Measurements from ENCODE around the gene PSEN1.

DNA sequence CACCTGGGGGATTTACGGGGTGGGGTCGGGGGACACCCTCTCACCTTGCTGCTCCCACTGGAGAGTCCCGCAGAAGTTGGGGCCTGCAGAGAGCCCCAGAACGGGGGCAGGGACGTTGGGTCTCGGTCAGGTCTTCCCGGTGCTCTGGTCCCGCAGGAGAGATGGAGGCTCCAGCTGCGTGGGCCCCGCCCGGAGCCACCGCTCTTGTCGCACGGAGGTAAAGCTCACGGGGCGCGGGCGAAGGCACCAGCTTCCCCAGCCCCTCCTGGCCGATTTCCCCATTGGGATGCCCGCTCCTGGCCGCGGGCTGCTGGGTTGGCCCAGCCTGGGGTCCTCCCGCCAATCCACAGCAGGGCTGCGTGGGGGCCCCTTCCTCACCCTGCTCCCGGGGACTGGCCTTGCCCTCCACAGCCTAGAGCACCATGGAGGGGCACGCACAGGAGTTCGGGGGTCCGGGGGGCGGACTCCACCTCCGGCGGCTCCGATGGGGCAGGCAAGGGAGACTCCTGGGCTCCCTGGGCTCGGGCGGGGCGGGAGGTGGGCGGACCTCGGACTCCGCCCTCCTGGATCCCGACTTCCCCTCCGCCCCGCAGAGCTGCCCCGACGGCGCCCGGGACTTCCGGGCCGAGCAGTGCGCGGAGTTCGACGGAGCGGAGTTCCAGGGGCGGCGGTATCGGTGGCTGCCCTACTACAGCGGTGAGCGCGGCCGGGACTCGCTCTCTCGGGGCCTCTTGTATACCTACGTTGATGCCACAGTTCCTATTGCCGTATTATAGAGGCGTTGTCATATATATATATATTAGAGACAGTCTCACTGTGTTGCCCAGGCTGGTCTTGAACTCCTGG is 109.4 kb downstream of the PSEN1 start:
- TF ChIP-seq, protein P1, sequence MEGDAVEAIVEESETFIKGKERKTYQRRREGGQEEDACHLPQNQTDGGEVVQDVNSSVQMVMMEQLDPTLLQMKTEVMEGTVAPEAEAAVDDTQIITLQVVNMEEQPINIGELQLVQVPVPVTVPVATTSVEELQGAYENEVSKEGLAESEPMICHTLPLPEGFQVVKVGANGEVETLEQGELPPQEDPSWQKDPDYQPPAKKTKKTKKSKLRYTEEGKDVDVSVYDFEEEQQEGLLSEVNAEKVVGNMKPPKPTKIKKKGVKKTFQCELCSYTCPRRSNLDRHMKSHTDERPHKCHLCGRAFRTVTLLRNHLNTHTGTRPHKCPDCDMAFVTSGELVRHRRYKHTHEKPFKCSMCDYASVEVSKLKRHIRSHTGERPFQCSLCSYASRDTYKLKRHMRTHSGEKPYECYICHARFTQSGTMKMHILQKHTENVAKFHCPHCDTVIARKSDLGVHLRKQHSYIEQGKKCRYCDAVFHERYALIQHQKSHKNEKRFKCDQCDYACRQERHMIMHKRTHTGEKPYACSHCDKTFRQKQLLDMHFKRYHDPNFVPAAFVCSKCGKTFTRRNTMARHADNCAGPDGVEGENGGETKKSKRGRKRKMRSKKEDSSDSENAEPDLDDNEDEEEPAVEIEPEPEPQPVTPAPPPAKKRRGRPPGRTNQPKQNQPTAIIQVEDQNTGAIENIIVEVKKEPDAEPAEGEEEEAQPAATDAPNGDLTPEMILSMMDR (IDR thresholded peaks at IDR 0.05): no peak
- no peak for TF ChIP-seq SIN3A (IDR thresholded peaks at IDR 0.05; ENCODE audit: borderline replicate concordance, insufficient read depth, low read depth, low read length)
- peak; percentile 46; the same call in 1 of the 2 replicates for TF ChIP-seq POLR2AphosphoS5 (IDR thresholded peaks at IDR 0.05; ENCODE audit: low read depth, low read length)
- no peak for TF ChIP-seq TCF7L2 (IDR thresholded peaks at IDR 0.05; ENCODE audit: low read depth, low read length)
- TF ChIP-seq, protein P2, sequence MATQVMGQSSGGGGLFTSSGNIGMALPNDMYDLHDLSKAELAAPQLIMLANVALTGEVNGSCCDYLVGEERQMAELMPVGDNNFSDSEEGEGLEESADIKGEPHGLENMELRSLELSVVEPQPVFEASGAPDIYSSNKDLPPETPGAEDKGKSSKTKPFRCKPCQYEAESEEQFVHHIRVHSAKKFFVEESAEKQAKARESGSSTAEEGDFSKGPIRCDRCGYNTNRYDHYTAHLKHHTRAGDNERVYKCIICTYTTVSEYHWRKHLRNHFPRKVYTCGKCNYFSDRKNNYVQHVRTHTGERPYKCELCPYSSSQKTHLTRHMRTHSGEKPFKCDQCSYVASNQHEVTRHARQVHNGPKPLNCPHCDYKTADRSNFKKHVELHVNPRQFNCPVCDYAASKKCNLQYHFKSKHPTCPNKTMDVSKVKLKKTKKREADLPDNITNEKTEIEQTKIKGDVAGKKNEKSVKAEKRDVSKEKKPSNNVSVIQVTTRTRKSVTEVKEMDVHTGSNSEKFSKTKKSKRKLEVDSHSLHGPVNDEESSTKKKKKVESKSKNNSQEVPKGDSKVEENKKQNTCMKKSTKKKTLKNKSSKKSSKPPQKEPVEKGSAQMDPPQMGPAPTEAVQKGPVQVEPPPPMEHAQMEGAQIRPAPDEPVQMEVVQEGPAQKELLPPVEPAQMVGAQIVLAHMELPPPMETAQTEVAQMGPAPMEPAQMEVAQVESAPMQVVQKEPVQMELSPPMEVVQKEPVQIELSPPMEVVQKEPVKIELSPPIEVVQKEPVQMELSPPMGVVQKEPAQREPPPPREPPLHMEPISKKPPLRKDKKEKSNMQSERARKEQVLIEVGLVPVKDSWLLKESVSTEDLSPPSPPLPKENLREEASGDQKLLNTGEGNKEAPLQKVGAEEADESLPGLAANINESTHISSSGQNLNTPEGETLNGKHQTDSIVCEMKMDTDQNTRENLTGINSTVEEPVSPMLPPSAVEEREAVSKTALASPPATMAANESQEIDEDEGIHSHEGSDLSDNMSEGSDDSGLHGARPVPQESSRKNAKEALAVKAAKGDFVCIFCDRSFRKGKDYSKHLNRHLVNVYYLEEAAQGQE (IDR thresholded peaks at IDR 0.05; ENCODE audit: insufficient read depth in 1 of 2, low read depth in 2 of 2, low read length in 1 of 2): no peak

Measured in Panc1 (cell line).